Endothelial cell of umbilical vein (primary cell): ENCODE data around the gene MGAT5. TPM values are rescaled to one million over a fixed set of nuclear protein-coding genes. Genes with fewer than 3 reads are reported as not detected.

Source experiments
- BruUV-seq: library from RNA; stranded (reverse); fragments of 400-500 nt; replicated peaks from 2 replicates; lab custom pipeline; 2021; lab: Mats Ljungman, UMichigan
- CTCF ChIA-PET: fragments of 300-600, 350-600 bp; sonication (Branson Sonifier 250); formaldehyde crosslinking; loops from one replicate; lab custom pipeline; 2021; ENCODE audit warnings: antibody characterized with exemption, inconsistent platforms; lab: Charles Lee
- POLR2A ChIA-PET: fragments of 300-600, 350-600 bp; sonication (Branson Sonifier 250); formaldehyde crosslinking; loops from one replicate; lab custom pipeline; 2021; ENCODE audit warnings: antibody characterized with exemption, inconsistent platforms; lab: Charles Lee
- DNase-seq: peaks from one replicate; pipeline ENCODE4 v3.0.0-alpha.2; 2011; ENCODE audit warnings: low read depth, low spot score
- FAIRE-seq: peaks from 2 replicates; lab custom pipeline; 2011; peaks lifted over from hg19 to GRCh38; lab: Jason Lieb, UNC
- H2AFZ ChIP-seq: 2 replicates; pipeline ENCODE4 v1.6.0; 2012; ENCODE audit warnings: low read depth, low read length, control low read depth, inconsistent platforms
- H3K27ac ChIP-seq: 2 replicates; pipeline ENCODE4 v1.5.1; 2011; ENCODE audit warnings: low read depth, mild to moderate bottlenecking, control low read depth, low read length, moderate library complexity; ENCODE audit not compliant: insufficient read depth
- H3K27me3 ChIP-seq, 2 experiments: 2 replicates each; pipeline versions ENCODE4 v1.6.0 to v1.6.1; 2011; ENCODE audit warnings: low read length in 2 of 2, mixed read lengths in 1 of 2; ENCODE audit not compliant: control insufficient read depth in 2 of 2, insufficient read depth in 2 of 2
- H3K36me3 ChIP-seq, 2 experiments: 2 replicates in 1 of 2; 3 replicates in 1 of 2; pipeline ENCODE4 v1.5.1; 2011; ENCODE audit warnings: low read length in 2 of 2, mild to moderate bottlenecking in 1 of 2, moderate library complexity in 1 of 2; ENCODE audit not compliant: control insufficient read depth in 2 of 2, insufficient read depth in 2 of 2; ENCODE audit errors: extremely low read depth in 1 of 2
- H3K4me1 ChIP-seq: 3 replicates; pipeline ENCODE4 v1.5.1; 2011; ENCODE audit warnings: mild to moderate bottlenecking, low read length; ENCODE audit not compliant: control insufficient read depth, insufficient read depth; ENCODE audit errors: extremely low read depth
- H3K4me2 ChIP-seq: 2 replicates; pipeline ENCODE4 v1.6.1; 2011; ENCODE audit warnings: low read length, control low read depth, mixed read lengths; ENCODE audit not compliant: insufficient read depth
- H3K4me3 ChIP-seq, 3 experiments: fragments of 200-600 bp in 1 of 3; sonication (generic), shearing (Covaris generic) in 1 of 3; replicated peaks in 1 of 3; 2 replicates each; pipeline ENCODE4 v1.5.1; 2011 to 2016; ENCODE audit warnings: control low read depth in 3 of 3, low read length in 3 of 3, mild to moderate bottlenecking in 2 of 3, inconsistent platforms in 1 of 3, low read depth in 1 of 3, moderate library complexity in 1 of 3; ENCODE audit not compliant: insufficient read depth in 1 of 3
- H3K79me2 ChIP-seq: 2 replicates; pipeline ENCODE4 v1.6.0; 2012; ENCODE audit warnings: low read length, inconsistent platforms; ENCODE audit not compliant: control insufficient read depth, insufficient read depth
- H3K9ac ChIP-seq: replicated peaks from 2 replicates; pipeline ENCODE3; 2011; ENCODE audit warnings: low read length, control low read depth; ENCODE audit not compliant: insufficient read depth; ENCODE audit errors: extremely low read depth
- H3K9me1 ChIP-seq: replicated peaks from 3 replicates; pipeline ENCODE4 v1.6.0; 2011; ENCODE audit warnings: mild to moderate bottlenecking, low read length; ENCODE audit not compliant: control insufficient read depth, insufficient read depth; ENCODE audit errors: extremely low read depth
- H3K9me3 ChIP-seq: replicated peaks from 2 replicates; pipeline ENCODE4 v1.5.1; 2012; ENCODE audit warnings: low read length, inconsistent platforms; ENCODE audit not compliant: control insufficient read depth, insufficient read depth
- H4K20me1 ChIP-seq: replicated peaks from 2 replicates; pipeline ENCODE3; 2011; ENCODE audit warnings: mild to moderate bottlenecking, low read length; ENCODE audit not compliant: control insufficient read depth, insufficient read depth; ENCODE audit errors: extremely low read depth
- CTCF ChIP-seq, 2 donors: IDR thresholded peaks; 1 replicate in 1 of 2; 2 replicates in 1 of 2; pipeline ENCODE4 v1.5.1; 2011; ENCODE audit warnings: low read length in 2 of 2, mild to moderate bottlenecking in 2 of 2, moderate library complexity in 2 of 2, control low read depth in 1 of 2, inconsistent platforms in 1 of 2, low read depth in 1 of 2; ENCODE audit not compliant: insufficient read depth in 1 of 2; ENCODE audit errors: extremely low read depth in 1 of 2
- EZH2 ChIP-seq: IDR thresholded peaks from 2 replicates; pipeline ENCODE4 v1.6.1; 2012; ENCODE audit warnings: borderline replicate concordance, low read depth, mild to moderate bottlenecking, moderate library complexity, low read length, inconsistent platforms; ENCODE audit not compliant: severe bottlenecking
- FOS ChIP-seq: IDR thresholded peaks from 2 replicates; pipeline ENCODE4 v1.6.1; 2011; ENCODE audit warnings: mild to moderate bottlenecking, low read length, moderate library complexity, borderline replicate concordance; ENCODE audit not compliant: insufficient read depth
- GATA2 ChIP-seq: IDR thresholded peaks from 2 replicates; pipeline ENCODE4 v1.7.0; 2011; ENCODE audit warnings: low read depth, mild to moderate bottlenecking, moderate library complexity, mixed read lengths, low read length; ENCODE audit not compliant: insufficient read length, insufficient read depth
- JUN ChIP-seq: IDR thresholded peaks from 2 replicates; pipeline ENCODE4 v1.6.1; 2011; ENCODE audit warnings: borderline replicate concordance, low read depth; ENCODE audit not compliant: insufficient read length, insufficient read depth
- MAX ChIP-seq: IDR thresholded peaks from 2 replicates; pipeline ENCODE4 v1.6.1; 2011; ENCODE audit not compliant: insufficient read depth, insufficient read length
- MYC ChIP-seq: IDR thresholded peaks from one replicate; pipeline ENCODE4 v1.6.1; 2011; ENCODE audit warnings: mild to moderate bottlenecking, low read depth, low read length
- POLR2A ChIP-seq: IDR thresholded peaks from 2 replicates; pipeline ENCODE4 v1.6.1; 2012; ENCODE audit warnings: low read depth, mild to moderate bottlenecking, control low read depth, low read length
- POLR2AphosphoS5 ChIP-seq: IDR thresholded peaks from 2 replicates; pipeline ENCODE4 v1.6.1; 2012; ENCODE audit warnings: low read depth, mild to moderate bottlenecking, control low read depth, low read length, moderate library complexity; ENCODE audit not compliant: insufficient read depth
- dilution Hi-C: fragments of 300-500 bp; cut with MboI; formaldehyde crosslinking; loops from one replicate; pipeline ENCODE4 v1.15.0; 2019; ENCODE audit warnings: low sequenced_read_pairs; ENCODE audit not compliant: extremely low pct_ligation_motif_present
- intact Hi-C: fragments of 100-400 bp; cut with micrococcal nuclease; formaldehyde crosslinking; loops from one replicate; pipeline ENCODE4 v1.10.0; 2022
- polyA plus RNA-seq, 4 experiments: library from polyadenylated mRNA; depleted of rRNA in 3 of 4; stranded (reverse) in 3 of 4; unstranded in 1 of 4; fragments of >200 nt; gene quantifications; 2 replicates each; pipeline versions ENCODE4 v1.2.1 to v1.2.3, GENCODE V29; 2011 to 2012; ENCODE audit warnings: missing spikeins in 1 of 4
- total RNA-seq: library from RNA; stranded (reverse); gene quantifications from 2 replicates; pipeline ENCODE4 v1.2.3, GENCODE V29; 2021

Gene MGAT5
- total and polyA plus RNA-seq, 2 donors (not counting 3 experiments of a cell fraction or from before 2014, with no cell fraction given), result 17.7 to 84.1 TPM

GRCh38 chr2:134385195-134385594 is 131.3 kb downstream of the MGAT5 start:
- Histone ChIP-seq H4K20me1 (no peaks in the 10 kb centered on the region), H3K4me1 (no peaks in the 10 kb centered on the region), H3K27ac (no peak overlapping the region), H3K9me1 (no peaks in the 10 kb centered on the region), H3K4me2 (no peak overlapping the region), H2AFZ (no peak overlapping the region), H3K9ac (no peak overlapping the region), H3K4me3 (no peak overlapping the region), H3K79me2 (no peaks in the 10 kb centered on the region), H3K27me3 (no peaks in the 10 kb centered on the region), H3K9me3 (no peaks in the 10 kb centered on the region), H3K36me3 (no peaks in the 10 kb centered on the region)
- BruUV-seq, result no TSS peak
- POLR2A ChIA-PET, result no interaction called here
- DNase-seq, result no peak
- TF ChIP-seq MAX (no peak), GATA2 (no peak), MYC (no peak), JUN (no peak), POLR2AphosphoS5 (no peak), EZH2 (no peak), FOS (no peak), CTCF (IDR thresholded peaks at IDR 0.05; ENCODE audit: extremely low read depth in 1 of 2, insufficient read depth in 1 of 2, low read depth in 1 of 2, low read length in 2 of 2) (no peak), POLR2A (no peak)
- intact Hi-C loops, result loop anchor here (1.0 kb wide), 1 partner anchor 14 kb away; no protein-coding TSS in a partner anchor
- CTCF ChIA-PET, result no interaction called here
- no peak for FAIRE-seq
- dilution Hi-C loops, result no loop called here
